ENCODE results near the gene CSF3R. TPM values are rescaled to one million over a fixed set of nuclear protein-coding genes. Genes with fewer than 3 reads are reported as not detected.

CSF3R gene
- total and polyA plus RNA-seq, 3 experiments from 2014 or later, result 0.11 to 0.40 TPM; not detected in 1

GRCh38 chr1:36465731-36466369 lies 16.9 kb downstream of the CSF3R start:
- Mint-ChIP-seq H3K27ac (peak overlapping the region in 5 of 8 donors; percentile 61 to 97 (median 71)), H3K9me3 (no peaks in the 10 kb centered on the region), H3K27me3 (no peaks in the 10 kb centered on the region), H3K4me3 (peak overlapping the region in 3 of 7 donors; percentile 32 to 92 (median 70)), H3K4me1 (peaks cover 27 to 34% (median 31%) of the 10 kb centered on the region in 3 donors), H3K36me3 (peaks cover 3 to 23% (median 4%) of the 10 kb centered on the region in 3 donors)
- DNase-seq, result no peak
- ChIA-PET POLR2A (no interaction called here), CTCF (no interaction called here)
- no peaks in the 10 kb centered on the region for H3K27me3 ChIP-seq (ENCODE audit: insufficient read depth, low read length, poor library complexity, severe bottlenecking)
- H3K9me3 ChIP-seq (ENCODE audit: low read length), result no peaks in the 10 kb centered on the region
- H3K27ac ChIP-seq (ENCODE audit: low read depth, low read length), result no peak overlapping the region
- H3K36me3 ChIP-seq (ENCODE audit: insufficient read depth, low read length), result peaks cover 14% of the 10 kb centered on the region
- H3K4me3 ChIP-seq (ENCODE audit: low read length), result no peak overlapping the region
- peaks cover 14% of the 10 kb centered on the region for H3K4me1 ChIP-seq (ENCODE audit: insufficient read depth, low read length)

- Mint-ChIP-seq H3K9me3 (no peaks in the 10 kb centered on the region), H3K27me3 (no peaks in the 10 kb centered on the region), H3K27ac (peak overlapping the region; percentile 91 to 98 (median 97)), H3K36me3 (peaks cover 4 to 32% (median 7%) of the 10 kb centered on the region in 3 donors), H3K4me1 (peaks cover 27 to 35% (median 31%) of the 10 kb centered on the region in 3 donors), H3K4me3 (peak overlapping the region; percentile 92 to 99 (median 98))
- POLR2A ChIA-PET, result interaction anchor here (0.7 to 1.8 kb wide), 3 partner anchors 14 to 78 kb away, joined by 3 to 6 read pairs (median 5); partner anchors contain the start of gene OSCP1
- CTCF ChIA-PET, result interaction anchor here (1.4 kb wide), 1 partner anchor 9 kb away, joined by 4 read pairs; no protein-coding TSS in a partner anchor
- peak in 1 of 5 donors; percentile 6 for DNase-seq
- no peaks in the 10 kb centered on the region for H3K27me3 ChIP-seq (ENCODE audit: insufficient read depth, low read length, poor library complexity, severe bottlenecking)
- peaks cover 14% of the 10 kb centered on the region for H3K4me1 ChIP-seq (ENCODE audit: insufficient read depth, low read length)
- peak overlapping the region; percentile 94 for H3K4me3 ChIP-seq (ENCODE audit: low read length)
- no peaks in the 10 kb centered on the region for H3K9me3 ChIP-seq (ENCODE audit: low read length)
- peak overlapping the region; percentile 91 for H3K27ac ChIP-seq (ENCODE audit: low read depth, low read length)
- peaks cover 21% of the 10 kb centered on the region for H3K36me3 ChIP-seq (ENCODE audit: insufficient read depth, low read length)
Measured at GRCh38 chr1:36464605-36465393, 17.9 kb downstream of the CSF3R start.

GRCh38 chr1:36463803-36464604 lies 18.7 kb downstream of the CSF3R start, which contains the start of gene MRPS15:
Gene MRPS15 (minus strand): TSS chr1:36464384. CDS start chr1:36464275, 109 bp downstream.
- Mint-ChIP-seq H3K4me3 (peak within 1 kb of the TSS; percentile 92 to 99 (median 98)), H3K9me3 (no peaks in the 10 kb centered on the region), H3K27ac (peak within 1 kb of the TSS; percentile 91 to 98 (median 97)), H3K36me3 (peaks cover 4 to 40% (median 9%) of the 10 kb centered on the region in 3 donors), H3K27me3 (no peaks in the 10 kb centered on the region), H3K4me1 (peaks cover 27 to 35% (median 31%) of the 10 kb centered on the region in 3 donors)
- CTCF ChIA-PET, result interaction anchor here (1.4 kb wide), 1 partner anchor 9 kb away, joined by 4 read pairs; no protein-coding TSS in a partner anchor
- POLR2A ChIA-PET, result interaction anchor here (0.7 to 1.8 kb wide), 3 partner anchors 14 to 78 kb away, joined by 3 to 6 read pairs (median 5); partner anchors contain the start of gene OSCP1
- peak; percentile 88 to 95 (median 89) for DNase-seq
- Histone ChIP-seq H3K36me3 (ENCODE audit: insufficient read depth, low read length) (peaks cover 21% of the 10 kb centered on the region), H3K27me3 (ENCODE audit: insufficient read depth, low read length, poor library complexity, severe bottlenecking) (no peaks in the 10 kb centered on the region), H3K9me3 (ENCODE audit: low read length) (no peaks in the 10 kb centered on the region), H3K27ac (ENCODE audit: low read depth, low read length) (peak within 1 kb of the TSS; percentile 91), H3K4me1 (ENCODE audit: insufficient read depth, low read length) (peaks cover 15% of the 10 kb centered on the region), H3K4me3 (ENCODE audit: low read length) (peak within 1 kb of the TSS; percentile 94)

GRCh38 chr1:36463463-36463802 lies 19.3 kb downstream of the CSF3R start:
- Mint-ChIP-seq H3K4me3 (peak overlapping the region; percentile 92 to 99 (median 98)), H3K4me1 (peaks cover 30 to 40% (median 36%) of the 10 kb centered on the region in 3 donors), H3K36me3 (peaks cover 4 to 45% (median 9%) of the 10 kb centered on the region in 3 donors), H3K27me3 (no peaks in the 10 kb centered on the region), H3K9me3 (no peaks in the 10 kb centered on the region), H3K27ac (peak overlapping the region; percentile 91 to 98 (median 97))
- DNase-seq, result no peak
- peaks cover 26% of the 10 kb centered on the region for H3K36me3 ChIP-seq (ENCODE audit: insufficient read depth, low read length)
- H3K9me3 ChIP-seq (ENCODE audit: low read length), result no peaks in the 10 kb centered on the region
- peaks cover 21% of the 10 kb centered on the region for H3K4me1 ChIP-seq (ENCODE audit: insufficient read depth, low read length)
- ChIA-PET CTCF (interaction anchor here (1.4 kb wide), 1 partner anchor 8 kb away, joined by 4 read pairs; no protein-coding TSS in a partner anchor), POLR2A (interaction anchor here (1.8 kb wide), 1 partner anchor 77 kb away, joined by 6 read pairs; no protein-coding TSS in a partner anchor)
- peak overlapping the region; percentile 91 for H3K27ac ChIP-seq (ENCODE audit: low read depth, low read length)
- H3K27me3 ChIP-seq (ENCODE audit: insufficient read depth, low read length, poor library complexity, severe bottlenecking), result no peaks in the 10 kb centered on the region
- H3K4me3 ChIP-seq (ENCODE audit: low read length), result peak overlapping the region; percentile 94

- no peaks in the 10 kb centered on the region for H3K9me3 ChIP-seq (ENCODE audit: low read length)
- DNase-seq, result no peak
- peaks cover 52% of the 10 kb centered on the region for H3K36me3 ChIP-seq (ENCODE audit: insufficient read depth, low read length)
- peaks cover 25 to 39% (median 34%) of the 10 kb centered on the region in 3 donors for H3K4me1 Mint-ChIP-seq
- no peaks in the 10 kb centered on the region for H3K27me3 ChIP-seq (ENCODE audit: insufficient read depth, low read length, poor library complexity, severe bottlenecking)
- ChIA-PET CTCF (no interaction called here), POLR2A (interaction anchor here (0.6 kb wide), 1 partner anchor 9 kb away, joined by 3 read pairs; the partner anchor contains the start of gene OSCP1)
- peak overlapping the region in 1 of 7 donors; percentile 26 for H3K4me3 Mint-ChIP-seq
- H3K27ac ChIP-seq (ENCODE audit: low read depth, low read length), result no peak overlapping the region
- H3K27me3 Mint-ChIP-seq, result peaks cover 0 to 1% of the 10 kb centered on the region in 2 donors
- peak overlapping the region in 5 of 8 donors; percentile 21 to 58 (median 38) for H3K27ac Mint-ChIP-seq
- peaks cover 23% of the 10 kb centered on the region for H3K4me1 ChIP-seq (ENCODE audit: insufficient read depth, low read length)
- no peaks in the 10 kb centered on the region for H3K9me3 Mint-ChIP-seq
- H3K36me3 Mint-ChIP-seq, result peaks cover 4 to 80% (median 15%) of the 10 kb centered on the region in 3 donors
- no peak overlapping the region for H3K4me3 ChIP-seq (ENCODE audit: low read length)
Measured at GRCh38 chr1:36458910-36459309, 23.8 kb downstream of the CSF3R start.

GRCh38 chr1:36457691-36458090 lies 25.0 kb downstream of the CSF3R start:
- DNase-seq, result peak in 1 of 5 donors; percentile 20
- peaks cover 16 to 29% (median 25%) of the 10 kb centered on the region in 3 donors for H3K4me1 Mint-ChIP-seq
- no peaks in the 10 kb centered on the region for H3K9me3 Mint-ChIP-seq
- no peak overlapping the region for H3K4me3 ChIP-seq (ENCODE audit: low read length)
- H3K27ac ChIP-seq (ENCODE audit: low read depth, low read length), result no peak overlapping the region
- peak overlapping the region in 1 of 7 donors; percentile 5 for H3K4me3 Mint-ChIP-seq
- no peaks in the 10 kb centered on the region for H3K27me3 ChIP-seq (ENCODE audit: insufficient read depth, low read length, poor library complexity, severe bottlenecking)
- H3K9me3 ChIP-seq (ENCODE audit: low read length), result no peaks in the 10 kb centered on the region
- H3K27me3 Mint-ChIP-seq, result peaks cover 0 to 1% of the 10 kb centered on the region in 2 donors
- ChIA-PET POLR2A (no interaction called here), CTCF (no interaction called here)
- peak overlapping the region in 4 of 8 donors; percentile 24 to 54 (median 36) for H3K27ac Mint-ChIP-seq
- peaks cover 52% of the 10 kb centered on the region for H3K36me3 ChIP-seq (ENCODE audit: insufficient read depth, low read length)
- peaks cover 16% of the 10 kb centered on the region for H3K4me1 ChIP-seq (ENCODE audit: insufficient read depth, low read length)
- peaks cover 4 to 76% (median 15%) of the 10 kb centered on the region in 3 donors for H3K36me3 Mint-ChIP-seq

GRCh38 chr1:36456391-36456928 lies 26.3 kb downstream of the CSF3R start:
- H3K36me3 Mint-ChIP-seq, result peaks cover 4 to 66% (median 15%) of the 10 kb centered on the region in 3 donors
- H3K27me3 Mint-ChIP-seq, result peaks cover 0 to 1% of the 10 kb centered on the region in 2 donors
- H3K9me3 Mint-ChIP-seq, result no peaks in the 10 kb centered on the region
- no peak for DNase-seq
- Histone ChIP-seq H3K27ac (ENCODE audit: low read depth, low read length) (no peak overlapping the region), H3K27me3 (ENCODE audit: insufficient read depth, low read length, poor library complexity, severe bottlenecking) (no peaks in the 10 kb centered on the region), H3K4me1 (ENCODE audit: insufficient read depth, low read length) (peaks cover 16% of the 10 kb centered on the region), H3K9me3 (ENCODE audit: low read length) (no peaks in the 10 kb centered on the region), H3K4me3 (ENCODE audit: low read length) (no peak overlapping the region), H3K36me3 (ENCODE audit: insufficient read depth, low read length) (peaks cover 44% of the 10 kb centered on the region)
- H3K27ac Mint-ChIP-seq, result no peak overlapping the region
- ChIA-PET POLR2A (no interaction called here), CTCF (no interaction called here)
- peaks cover 15 to 27% (median 26%) of the 10 kb centered on the region in 3 donors for H3K4me1 Mint-ChIP-seq
- no peak overlapping the region for H3K4me3 Mint-ChIP-seq

All from CD8-positive, alpha-beta memory T cell (primary cell).